ENCODE data around the gene LYPLA2.
A peak's percentile ranks its signal among the peaks of the same experiment; 100 is the strongest.
"Not testable (repeated sequence)": the region's sequence is repeated elsewhere in the genome, so short reads cannot be mapped to it uniquely, and the experiment has no call there.

Gene LYPLA2

GRCh38 chr1:23779826-23780371, 11.0 kb upstream of the LYPLA2 start:
- no peak for DNase-seq

GRCh38 chr1:23783141-23783540, 7.8 kb upstream of the LYPLA2 start:
- not testable (repeated sequence) for DNase-seq

- DNase-seq: no peak
Measured at GRCh38 chr1:23784846-23785245, 6.1 kb upstream of the LYPLA2 start.

- no peak for DNase-seq
Measured at GRCh38 chr1:23787701-23788100, 3.2 kb upstream of the LYPLA2 start.

GRCh38 chr1:23788695-23789094, 2.2 kb upstream of the LYPLA2 start:
- no peak for DNase-seq

GRCh38 chr1:23791516-23792047, 637 bp downstream of the LYPLA2 start:
- no peak for DNase-seq

GRCh38 chr1:23792151-23792945, 1.4 kb downstream of the LYPLA2 start:
- DNase-seq: no peak

GRCh38 chr1:23793018-23793781, 2.3 kb downstream of the LYPLA2 start:
- no peak for DNase-seq

- DNase-seq: no peak
Measured at GRCh38 chr1:23793861-23794731, 3.2 kb downstream of the LYPLA2 start.

GRCh38 chr1:23794732-23795182, 3.8 kb downstream of the LYPLA2 start:
- DNase-seq: not testable (repeated sequence)

GRCh38 chr1:23795676-23796465, 4.9 kb downstream of the LYPLA2 start:
- no peak for DNase-seq

GRCh38 chr1:23796466-23797271, 5.7 kb downstream of the LYPLA2 start:
- no peak for DNase-seq

GRCh38 chr1:23797478-23798448, 6.8 kb downstream of the LYPLA2 start:
- DNase-seq: no peak

GRCh38 chr1:23798662-23799142, 7.8 kb downstream of the LYPLA2 start:
- DNase-seq: no peak

- DNase-seq: no peak
Measured at GRCh38 chr1:23799255-23799569, 8.3 kb downstream of the LYPLA2 start.

GRCh38 chr1:23799570-23800399, 8.8 kb downstream of the LYPLA2 start:
- DNase-seq: no peak

GRCh38 chr1:23800400-23801337, 9.7 kb downstream of the LYPLA2 start, which contains the start of gene GALE:
GALE (minus strand) TSS chr1:23800754; CDS start chr1:23799007, 1,747 bp downstream.
- DNase-seq: peak; percentile 96
